Measurements from ENCODE around the gene PRRT3. TPM values are rescaled to one million over a fixed set of nuclear protein-coding genes. Genes with fewer than 3 reads are reported as not detected.
A peak's percentile ranks its signal among the peaks of the same experiment; 100 is the strongest.

The PRRT3 gene
- total and polyA plus RNA-seq, 2 experiments from 2014 or later = 4.3 to 6.9 TPM

- DNase-seq (ENCODE audit: low spot score) (peak; percentile 81), ATAC-seq (peak; percentile 32)
- H4K20me1 ChIP-seq (replicated peaks; ENCODE audit: insufficient read depth) = no peaks in the 10 kb centered on the region
- H3K27ac ChIP-seq (ENCODE audit: low read depth) = no peak overlapping the region
- 0 out of 2 replicates have a peak, but pooled peaks cover 4% of the 10 kb centered on the region for H3K9me2 ChIP-seq (ENCODE audit: insufficient read depth)
- Mint-ChIP-seq H3K27me3 (ENCODE audit: insufficient read depth, low read depth, poor library complexity) (peaks cover 7% of the 10 kb centered on the region), H3K27ac (no peak overlapping the region), H3K9me3 (peaks cover 16% of the 10 kb centered on the region), H3K36me3 (ENCODE audit: low read depth) (peaks cover 17% of the 10 kb centered on the region), H3K4me3 (peak overlapping the region; percentile 77), H3K4me1 (peaks cover 16% of the 10 kb centered on the region)
- H3K4me1 ChIP-seq (ENCODE audit: insufficient read depth) = peaks cover 17% of the 10 kb centered on the region
- H3K36me3 ChIP-seq (ENCODE audit: insufficient read depth) = no peaks in the 10 kb centered on the region
- TF ChIP-seq NANOG (IDR thresholded peaks at IDR 0.05; ENCODE audit: borderline replicate concordance) (no peak), EZH2phosphoT487 (IDR thresholded peaks at IDR 0.05; ENCODE audit: unreplicated experiment) (no peak), CREB1 (CRISPR knock-in tag; IDR thresholded peaks at IDR 0.05; ENCODE audit: low read depth) (no peak), ETS1 (IDR thresholded peaks at IDR 0.05) (peak; percentile 55; the same call in 1 of the 2 replicates), REST (IDR thresholded peaks at IDR 0.05; ENCODE audit: unreplicated experiment) (no peak), ZNF462 (CRISPR knock-in tag; IDR thresholded peaks at IDR 0.05) (no peak), POLR2AphosphoS5 (IDR thresholded peaks at IDR 0.05; ENCODE audit: low read depth) (peak; percentile 57; the same call in 1 of the 2 replicates), JUNB (IDR thresholded peaks at IDR 0.05; ENCODE audit: unreplicated experiment) (no peak), ZNF114 (CRISPR knock-in tag; IDR thresholded peaks at IDR 0.05) (no peak), STAT1 (IDR thresholded peaks at IDR 0.05; ENCODE audit: unreplicated experiment) (no peak), ZNF331 (CRISPR knock-in tag; IDR thresholded peaks at IDR 0.05; ENCODE audit: low read depth) (no peak), CTCF (conservative IDR thresholded peaks at IDR 0.05; ENCODE audit: low read depth in 2 of 2) (peak in 1 of 2 experiments; percentile 25; a peak in 1 of 4 replicates), EZH2 (IDR thresholded peaks at IDR 0.05; ENCODE audit: low read depth, unreplicated experiment) (no peak)
- H3K27me3 ChIP-seq (ENCODE audit: insufficient read depth) = peaks cover 12% of the 10 kb centered on the region; the same call in 1 of the 2 replicates
- H3K79me2 ChIP-seq (replicated peaks; ENCODE audit: insufficient read depth) = no peaks in the 10 kb centered on the region
- H2AFZ ChIP-seq = peak overlapping the region; percentile 86
- 0 out of 2 replicates have a peak, but pooled peaks cover 5% of the 10 kb centered on the region for H3F3A ChIP-seq (replicated peaks; ENCODE audit: low read depth)
- peak overlapping the region; percentile 72 for H3K4me3 ChIP-seq
- H3K4me2 ChIP-seq = peak overlapping the region; percentile 91
Measured at GRCh38 chr3:9915254-9916141, 36.7 kb downstream of the PRRT3 start.
